Stimulated activated CD8-positive, alpha-beta memory T cell treated with anti-CD3 and anti-CD28 coated beads, Interleukin-4, amount 100 ng/mL, for 24 hours (primary cell): Measurements from ENCODE around the gene GSTT2.
"Not testable (repeated sequence)": the region's sequence is repeated elsewhere in the genome, so short reads cannot be mapped to it uniquely, and the experiment has no call there.

Experiments
- DNase-seq: peaks from one replicate; pipeline ENCODE4 v3.0.0-alpha.2; 2020; ENCODE audit warnings: low read depth

Gene GSTT2

DNA sequence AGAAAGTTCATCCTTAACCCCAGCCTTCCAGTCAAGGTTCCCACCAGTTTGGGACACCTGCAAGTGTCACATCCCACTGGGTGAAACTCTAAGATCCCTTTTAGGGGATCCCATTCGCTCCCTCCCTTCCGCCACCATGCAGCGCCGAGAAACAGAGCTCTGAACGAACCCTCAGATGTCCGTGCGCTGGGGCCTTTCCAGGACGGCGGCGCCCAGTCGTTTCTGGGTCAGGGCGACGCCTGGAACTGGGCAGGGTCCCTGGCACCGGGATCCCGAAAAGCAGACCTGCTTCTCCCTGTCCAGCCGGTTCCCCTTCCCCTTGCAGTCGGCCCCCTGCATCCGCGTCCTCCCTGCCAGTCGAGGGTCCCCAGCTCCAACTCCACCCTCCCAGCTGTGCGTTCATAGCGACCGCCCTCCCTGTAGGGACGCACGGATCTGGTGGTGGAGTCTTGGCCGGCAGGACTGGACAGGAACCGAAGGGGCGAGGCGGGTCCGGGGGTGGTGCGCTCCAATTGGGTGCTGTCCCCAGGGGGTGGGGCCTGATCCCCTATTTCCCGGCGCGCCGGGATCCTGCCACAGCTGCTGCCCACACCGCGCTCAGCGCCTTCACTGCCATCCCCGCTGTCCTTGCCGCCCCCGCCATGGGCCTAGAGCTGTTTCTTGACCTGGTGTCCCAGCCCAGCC lies at the start of gene GSTT2:
GSTT2 (plus strand) TSS at position 578 of the 684 bp plus-strand sequence.
- DNase-seq = not testable (repeated sequence)

DNA sequence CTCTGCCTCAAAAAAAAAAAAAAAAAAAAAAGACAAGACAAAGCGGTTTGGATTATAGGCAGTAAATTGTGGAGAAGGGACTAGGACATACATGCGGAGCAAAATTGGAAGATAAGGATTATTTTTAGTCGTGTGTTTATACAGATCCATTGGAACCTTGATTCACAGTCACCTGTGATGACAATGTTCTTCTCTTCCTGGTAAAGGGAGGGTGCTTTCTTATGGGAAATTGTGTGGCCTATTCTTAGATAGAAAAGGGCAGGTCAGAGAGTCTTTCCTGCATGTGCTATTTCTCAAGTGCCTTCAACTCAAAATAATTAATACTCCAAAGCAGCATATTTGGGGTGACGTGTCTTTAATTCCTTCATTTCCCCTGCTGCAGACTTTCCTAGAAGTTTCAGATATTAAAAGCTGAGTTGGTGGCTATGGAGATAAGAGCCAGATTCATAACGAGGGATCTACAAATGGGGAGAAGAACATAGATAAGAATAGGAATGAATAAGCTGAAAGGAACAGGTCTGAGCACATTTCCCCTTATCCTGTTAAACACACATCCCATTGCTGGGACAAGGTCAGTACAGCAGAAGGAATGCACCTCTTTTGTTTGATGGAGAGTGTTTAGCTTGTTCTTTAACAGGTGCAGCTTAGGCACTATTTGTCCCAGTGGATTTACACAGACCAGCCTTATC lies 41.5 kb upstream of the GSTT2 start:
- no peak for DNase-seq

DNA sequence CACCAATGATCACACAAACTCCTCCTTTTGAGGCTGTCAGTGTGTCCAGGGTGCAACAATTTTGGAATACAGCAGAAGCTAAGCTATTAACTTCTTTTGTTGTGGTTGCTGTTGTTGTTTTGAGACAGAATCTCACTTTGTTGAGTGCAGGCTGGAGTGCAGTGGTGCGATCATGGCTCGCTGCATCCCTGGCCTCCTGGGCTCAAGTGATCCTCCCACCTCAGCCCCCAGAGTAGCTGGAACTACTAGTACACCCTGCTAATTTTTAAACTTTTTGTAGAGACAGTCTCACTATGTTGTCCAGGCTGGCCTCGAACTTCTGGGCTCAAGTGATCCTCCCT lies 40.9 kb upstream of the GSTT2 start:
- no peak for DNase-seq

DNA sequence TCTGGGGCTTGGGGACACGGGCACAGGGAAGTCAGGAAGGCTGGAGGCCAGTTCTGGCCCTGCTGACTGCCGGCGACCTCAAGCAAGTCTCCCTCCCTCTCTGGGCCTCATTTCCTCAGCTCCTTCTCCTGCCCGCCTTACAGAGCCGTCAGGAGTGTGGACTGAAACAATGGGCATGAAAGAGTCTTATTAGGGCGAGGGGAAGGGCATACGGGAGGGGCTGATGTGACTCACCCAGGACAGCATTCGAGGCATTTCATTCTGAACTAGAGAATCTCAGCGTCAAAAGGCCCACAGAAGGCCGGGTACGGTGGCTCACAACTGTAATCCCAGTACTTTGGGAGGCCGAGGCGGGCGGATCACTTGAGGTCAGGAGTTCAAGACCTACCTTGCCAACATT lies 39.8 kb upstream of the GSTT2 start:
- DNase-seq = not testable (repeated sequence)

DNA sequence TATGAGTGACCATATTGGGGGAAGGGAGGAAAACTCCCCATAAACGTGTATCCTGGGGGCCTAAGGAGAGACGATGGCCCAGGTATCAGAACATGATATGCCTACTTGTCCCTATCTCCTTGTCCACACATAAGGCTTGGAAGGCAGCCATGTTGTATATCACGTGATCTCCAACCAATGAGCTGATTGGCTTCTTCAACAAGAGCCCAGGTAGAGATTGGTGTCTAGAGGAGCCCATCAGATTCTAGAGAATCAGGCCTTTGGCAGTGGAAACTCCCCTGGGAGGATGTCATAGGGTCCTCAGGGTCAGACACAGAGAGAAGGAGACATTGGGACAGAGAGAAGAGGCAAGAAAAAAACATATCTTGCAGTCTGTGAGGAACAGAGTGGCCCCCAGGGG lies 32.5 kb upstream of the GSTT2 start:
- DNase-seq = not testable (repeated sequence)

DNA sequence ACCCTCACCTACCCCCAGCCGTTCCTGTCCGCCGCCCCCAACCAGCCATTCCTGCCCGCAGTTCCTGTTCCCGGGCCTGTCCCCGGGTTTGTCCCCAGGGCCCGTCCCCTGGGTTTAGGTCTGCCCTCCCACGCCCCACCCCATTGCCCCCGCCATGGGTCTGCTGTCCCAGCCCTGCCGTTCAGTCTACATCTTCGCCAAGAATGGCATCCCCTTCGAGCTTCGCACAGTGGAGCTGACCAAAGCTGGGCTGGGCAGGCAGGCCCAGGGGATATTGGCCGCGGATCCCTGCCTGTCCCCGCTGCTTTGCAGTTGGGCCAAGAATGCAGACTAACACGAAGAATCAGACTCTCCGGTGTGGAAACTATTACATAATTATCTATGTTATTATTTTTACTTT lies 30.2 kb upstream of the GSTT2 start:
- not testable (repeated sequence) for DNase-seq

DNA sequence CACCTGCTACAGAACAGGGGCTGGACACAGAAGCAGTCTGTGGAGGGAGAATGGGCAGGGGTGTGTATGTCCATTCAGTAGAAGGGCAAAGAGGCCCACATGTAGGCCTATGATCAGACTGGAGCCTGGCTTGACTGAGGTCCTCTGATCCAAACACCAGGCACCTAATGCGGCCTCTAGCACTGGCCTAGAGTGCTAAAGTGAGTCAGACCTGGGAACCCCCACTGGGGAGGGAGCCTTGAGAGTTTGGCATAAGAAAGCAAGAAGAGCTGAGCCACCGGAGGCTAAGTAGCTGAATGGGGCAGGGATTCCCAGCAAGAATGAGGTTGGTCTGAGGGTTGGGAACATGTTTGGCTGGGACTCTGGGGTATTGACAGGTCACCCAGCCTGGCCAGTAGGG lies 28.6 kb upstream of the GSTT2 start:
- not testable (repeated sequence) for DNase-seq

DNA sequence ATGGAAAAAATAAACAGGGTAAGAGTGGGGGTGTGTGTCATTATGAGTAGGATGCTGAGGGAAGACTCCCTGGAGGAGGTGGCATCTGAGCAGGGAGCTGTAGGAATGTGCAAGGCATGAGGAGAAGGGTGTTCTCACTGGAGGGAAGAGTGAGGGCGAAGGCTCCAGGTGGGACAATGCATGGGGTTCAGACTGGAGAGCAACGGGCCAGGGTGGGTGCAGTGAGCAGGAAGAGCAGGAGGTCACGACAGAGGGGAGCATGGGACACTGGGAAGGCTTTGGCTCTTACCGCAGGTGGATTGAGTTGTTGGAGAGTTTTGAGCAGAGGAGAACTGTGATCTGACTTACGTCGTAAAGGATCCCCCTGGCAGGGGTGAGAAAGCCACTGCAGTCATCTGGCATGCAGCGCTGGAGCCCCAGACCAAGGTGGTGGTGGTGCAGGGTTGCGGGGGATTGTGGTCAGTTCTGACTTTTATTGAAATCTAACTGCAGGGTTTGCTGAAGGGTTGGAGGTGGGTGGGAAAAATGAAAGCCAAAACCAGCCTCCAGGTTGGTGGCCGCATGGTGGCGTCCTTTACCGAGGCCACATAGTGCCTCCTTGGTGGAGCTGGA lies 27.0 kb upstream of the GSTT2 start:
- not testable (repeated sequence) for DNase-seq

DNA sequence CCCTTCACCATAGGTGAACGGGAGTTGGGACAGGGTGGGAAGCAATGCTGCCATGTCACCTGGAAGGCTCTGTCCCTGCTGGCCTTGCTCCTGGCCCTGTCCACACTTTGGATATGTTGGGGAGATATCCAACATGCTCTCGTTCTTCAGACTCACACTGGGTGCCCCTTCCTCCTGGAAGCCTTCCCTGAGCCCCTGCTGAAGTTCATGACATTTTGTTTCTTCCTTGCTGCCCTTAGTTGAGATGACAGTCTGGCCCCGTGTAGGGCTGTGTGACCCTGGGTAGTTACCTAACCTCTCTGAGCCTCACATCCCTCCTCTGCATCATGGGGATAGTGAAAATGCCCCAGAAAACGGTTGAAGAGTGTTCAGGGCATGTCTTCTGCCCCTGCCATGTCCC lies 26.4 kb upstream of the GSTT2 start:
- not testable (repeated sequence) for DNase-seq

DNA sequence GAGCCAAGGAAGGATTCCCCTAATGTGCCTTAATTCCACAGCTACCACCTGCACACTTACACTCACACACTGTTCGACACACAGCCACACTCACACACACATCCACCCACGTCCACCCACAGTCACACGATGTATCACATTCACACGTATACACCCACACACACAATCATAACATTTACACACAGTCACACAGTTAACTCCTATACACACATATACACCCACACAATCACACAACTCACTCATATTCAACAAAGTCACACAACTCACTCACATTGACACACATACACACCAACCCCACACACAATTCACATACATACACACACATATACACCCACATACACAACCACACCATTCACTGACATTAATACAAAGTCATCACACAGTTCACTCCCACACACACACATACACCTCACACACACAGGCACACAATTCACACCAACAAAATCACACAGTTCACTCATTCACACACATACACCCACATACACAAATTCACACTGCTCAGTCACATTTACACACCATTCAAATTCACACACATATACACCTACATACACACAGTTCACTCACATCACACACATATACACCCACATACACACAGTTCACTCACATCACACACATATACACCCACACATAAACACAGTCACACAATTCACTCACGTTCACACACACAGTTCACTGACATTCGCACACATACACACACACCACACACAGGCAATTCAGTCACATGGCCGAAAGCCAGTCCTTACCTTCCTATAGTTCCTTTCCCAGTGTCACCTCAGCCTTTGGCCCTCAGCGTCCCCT lies 25.5 kb upstream of the GSTT2 start:
- DNase-seq = not testable (repeated sequence)

DNA sequence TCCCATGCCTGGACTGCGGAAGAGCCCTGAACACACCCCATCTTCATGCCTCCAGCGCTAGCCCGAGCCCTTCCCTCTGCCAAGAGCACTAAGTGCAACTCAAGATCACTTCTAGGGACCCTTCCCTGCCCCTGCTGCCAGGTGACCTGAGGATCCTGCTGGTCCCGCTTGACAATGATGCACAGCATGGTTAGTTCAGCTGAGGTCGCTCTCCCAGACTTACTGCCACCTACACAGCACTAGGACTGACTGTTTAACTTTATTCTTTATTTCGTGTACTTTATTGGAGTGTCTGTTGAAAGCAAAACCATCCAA lies 25.0 kb upstream of the GSTT2 start:
- DNase-seq = not testable (repeated sequence)

DNA sequence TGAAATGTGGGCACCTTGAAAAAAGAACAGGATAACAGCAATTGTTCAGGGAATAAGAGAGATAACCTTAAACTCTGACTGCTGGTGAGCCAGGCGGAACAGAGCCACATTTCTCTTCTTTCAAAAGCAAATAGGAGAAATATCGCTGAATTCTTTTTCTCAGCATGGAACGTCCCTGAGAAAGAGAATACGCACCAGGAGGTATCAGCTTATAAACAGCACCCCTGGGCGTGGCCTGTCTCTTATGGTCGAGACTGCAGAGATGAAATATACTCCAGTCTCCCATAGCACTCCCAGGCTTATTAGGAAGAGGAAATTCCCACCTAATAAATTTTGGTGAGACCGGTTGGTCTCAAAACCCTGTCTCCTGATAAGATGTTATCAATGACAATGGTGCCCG lies 24.0 kb upstream of the GSTT2 start:
- DNase-seq = not testable (repeated sequence)

DNA sequence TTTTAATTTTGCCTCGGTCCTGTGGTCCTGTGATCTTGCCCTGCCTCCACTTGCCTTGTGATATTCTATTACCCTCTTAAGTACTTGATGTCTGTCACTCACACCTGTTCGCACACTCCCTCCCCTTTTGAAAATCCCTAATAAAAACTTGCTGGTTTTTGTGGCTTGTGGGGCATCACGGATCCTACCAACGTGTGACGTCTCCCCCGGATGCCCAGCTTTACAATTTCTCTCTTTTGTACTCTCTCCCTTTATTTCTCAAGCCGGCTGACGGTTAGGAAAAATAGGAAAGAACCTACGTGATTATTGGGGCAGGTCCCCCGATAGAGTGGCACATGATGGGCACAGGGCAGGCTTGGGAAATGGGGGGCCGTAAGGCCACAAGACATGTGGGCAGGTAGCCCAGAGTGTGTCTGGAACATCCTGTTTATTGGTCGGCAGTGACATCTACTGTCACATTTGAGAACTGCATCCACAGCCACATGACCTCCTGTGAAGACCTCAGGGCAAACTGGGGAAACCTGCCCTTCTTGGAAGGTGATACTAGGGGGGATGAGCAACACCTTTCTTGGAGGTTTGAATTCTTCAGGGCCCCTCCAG lies 23.5 kb upstream of the GSTT2 start:
- DNase-seq = peak; percentile 41

DNA sequence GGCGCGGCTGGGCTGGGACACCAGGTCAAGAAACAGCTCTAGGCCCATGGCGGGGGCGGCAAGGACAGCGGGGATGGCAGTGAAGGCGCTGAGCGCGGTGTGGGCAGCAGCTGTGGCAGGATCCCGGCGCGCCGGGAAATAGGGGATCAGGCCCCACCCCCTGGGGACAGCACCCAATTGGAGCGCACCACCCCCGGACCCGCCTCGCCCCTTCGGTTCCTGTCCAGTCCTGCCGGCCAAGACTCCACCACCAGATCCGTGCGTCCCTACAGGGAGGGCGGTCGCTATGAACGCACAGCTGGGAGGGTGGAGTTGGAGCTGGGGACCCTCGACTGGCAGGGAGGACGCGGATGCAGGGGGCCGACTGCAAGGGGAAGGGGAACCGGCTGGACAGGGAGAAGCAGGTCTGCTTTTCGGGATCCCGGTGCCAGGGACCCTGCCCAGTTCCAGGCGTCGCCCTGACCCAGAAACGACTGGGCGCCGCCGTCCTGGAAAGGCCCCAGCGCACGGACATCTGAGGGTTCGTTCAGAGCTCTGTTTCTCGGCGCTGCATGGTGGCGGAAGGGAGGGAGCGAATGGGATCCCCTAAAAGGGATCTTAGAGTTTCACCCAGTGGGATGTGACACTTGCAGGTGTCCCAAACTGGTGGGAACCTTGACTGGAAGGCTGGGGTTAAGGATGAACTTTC lies 18.7 kb upstream of the GSTT2 start, which contains the start of gene GSTT2B:
GSTT2B (minus strand) TSS at position 112 of the 688 bp plus-strand sequence; CDS start at position 48, 64 bp downstream.
- not testable (repeated sequence) for DNase-seq

DNA sequence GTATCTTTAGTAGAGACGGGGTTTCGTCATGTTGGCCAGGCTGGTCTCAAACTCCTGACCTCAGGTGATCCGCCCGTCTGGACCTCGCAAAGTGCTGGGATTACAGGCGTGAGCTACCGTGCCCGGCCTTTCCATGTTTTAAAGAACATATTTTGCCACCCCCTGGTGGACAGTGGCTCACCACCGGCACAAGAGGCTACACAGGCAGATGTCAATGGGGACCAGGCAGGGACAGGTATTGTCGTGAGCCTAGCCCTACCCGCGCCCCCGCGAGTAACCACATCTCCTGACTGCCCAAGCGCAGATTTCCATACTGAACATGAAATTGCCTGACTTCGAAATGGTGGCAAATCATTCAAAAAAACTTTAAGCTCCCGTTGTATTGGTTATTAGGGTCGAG lies 13.8 kb upstream of the GSTT2 start:
- DNase-seq = not testable (repeated sequence)

DNA sequence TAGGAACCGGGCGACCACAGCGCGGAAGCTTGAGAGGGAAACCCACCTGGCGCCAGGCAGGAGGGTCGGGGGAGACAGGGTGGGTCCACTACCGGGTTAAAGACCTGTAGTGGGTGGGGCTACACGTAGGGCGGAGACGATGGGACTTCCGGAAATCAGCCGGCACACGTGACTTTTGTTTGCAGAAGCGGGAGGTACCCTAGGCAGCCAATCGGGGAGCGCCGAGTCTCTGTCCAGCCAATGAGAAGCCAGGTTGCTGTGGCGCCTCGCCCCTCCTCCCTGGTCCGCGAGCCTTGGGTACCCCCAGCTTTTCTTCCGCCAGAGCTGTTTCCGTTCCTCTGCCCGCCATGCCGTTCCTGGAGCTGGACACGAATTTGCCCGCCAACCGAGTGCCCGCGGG lies 13.4 kb upstream of the GSTT2 start, which contains the start of gene DDTL:
DDTL (plus strand) TSS at position 321 of the 400 bp plus-strand sequence; CDS start at position 348, 27 bp downstream.
- DNase-seq = not testable (repeated sequence)

DNA sequence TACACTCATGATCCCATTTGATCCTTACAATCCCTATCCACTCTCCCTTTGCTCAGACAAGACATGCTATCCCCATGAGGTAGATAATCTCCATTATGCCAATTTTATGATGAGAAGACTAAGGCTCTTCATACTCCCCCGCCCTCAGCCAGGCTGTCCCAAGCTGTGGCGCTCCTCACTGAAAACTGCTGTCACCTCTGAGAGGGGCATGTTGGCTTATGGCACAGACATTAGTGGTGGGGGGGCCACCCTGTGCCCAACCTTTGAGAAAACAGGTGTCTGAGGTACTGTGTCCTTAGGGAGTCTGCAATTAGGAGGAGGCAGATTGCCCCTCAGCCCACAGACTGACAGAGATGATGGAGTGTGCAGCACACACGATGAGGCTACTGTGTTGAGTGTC lies 10.9 kb upstream of the GSTT2 start:
- DNase-seq = no peak

DNA sequence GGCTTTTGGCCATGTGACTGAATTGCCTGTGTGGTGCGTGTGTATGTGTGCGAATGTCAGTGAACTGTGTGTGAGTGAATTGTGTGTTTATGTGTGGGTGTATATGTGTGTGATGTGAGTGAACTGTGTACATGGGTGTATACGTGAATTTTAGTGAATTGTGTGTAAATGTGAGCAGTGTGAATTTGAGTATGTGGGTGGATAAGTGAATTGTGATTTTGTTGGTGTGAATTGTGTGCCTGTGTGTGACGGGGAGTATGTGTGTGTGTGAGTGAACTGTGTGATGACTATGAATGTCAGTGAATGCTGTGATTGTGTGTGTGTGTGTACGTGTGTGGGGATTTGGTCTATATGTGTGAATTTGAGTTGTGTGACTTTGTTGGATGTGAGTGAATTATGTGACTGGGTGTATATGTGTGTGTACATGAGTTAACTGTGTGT lies 9.7 kb upstream of the GSTT2 start:
- no peak for DNase-seq

DNA sequence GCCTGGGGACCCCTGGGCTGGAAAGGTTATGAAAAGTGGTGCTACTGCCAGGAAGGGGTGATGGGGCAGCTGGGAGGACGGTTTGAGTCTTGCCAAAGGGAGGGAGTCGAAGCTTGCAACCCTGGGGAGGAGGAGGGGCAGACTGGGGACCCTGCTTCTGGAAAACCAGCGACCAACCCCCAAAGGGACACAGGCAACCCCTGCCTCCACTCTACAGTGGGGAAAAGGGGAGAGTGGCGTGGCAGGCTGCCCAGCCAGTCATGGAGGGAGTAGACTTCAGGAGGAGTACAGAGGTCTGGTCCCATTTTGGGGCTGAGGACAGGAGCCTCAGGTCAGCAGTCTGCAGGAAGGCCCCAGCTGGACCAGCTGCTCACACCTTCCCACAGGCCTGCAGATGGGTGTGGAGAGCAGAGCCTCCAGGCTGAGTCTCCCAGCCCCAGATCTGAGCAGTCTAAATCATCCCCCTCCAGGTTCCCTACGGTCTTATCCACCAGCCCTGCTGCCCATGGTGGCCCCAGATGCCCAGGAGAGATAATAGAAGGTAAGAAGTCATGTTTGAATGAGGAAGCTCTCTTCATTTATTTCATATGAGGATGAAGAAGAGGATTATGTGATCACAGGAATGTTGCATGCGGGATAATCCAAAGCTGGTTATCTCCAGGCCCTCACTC lies 9.0 kb upstream of the GSTT2 start:
- no peak for DNase-seq

DNA sequence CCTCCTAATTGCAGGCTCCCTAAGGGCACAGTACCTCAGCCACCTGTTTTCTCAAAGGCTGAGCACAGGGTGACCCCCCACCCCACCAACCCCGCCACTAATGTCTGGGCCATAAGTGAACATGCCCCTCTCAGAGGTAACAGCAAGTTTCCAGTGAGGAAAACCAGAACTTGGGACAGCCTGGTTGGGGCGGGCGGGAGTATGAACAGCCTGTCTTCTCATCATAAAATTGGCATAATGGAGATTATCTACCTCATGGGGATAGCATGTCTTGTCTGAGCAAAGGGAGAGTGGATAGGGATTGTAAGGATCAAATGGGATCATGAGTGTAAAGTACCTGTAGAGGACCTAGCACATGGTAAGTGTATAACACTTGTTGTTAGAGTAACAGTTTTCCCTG lies 8.0 kb upstream of the GSTT2 start:
- not testable (repeated sequence) for DNase-seq

DNA sequence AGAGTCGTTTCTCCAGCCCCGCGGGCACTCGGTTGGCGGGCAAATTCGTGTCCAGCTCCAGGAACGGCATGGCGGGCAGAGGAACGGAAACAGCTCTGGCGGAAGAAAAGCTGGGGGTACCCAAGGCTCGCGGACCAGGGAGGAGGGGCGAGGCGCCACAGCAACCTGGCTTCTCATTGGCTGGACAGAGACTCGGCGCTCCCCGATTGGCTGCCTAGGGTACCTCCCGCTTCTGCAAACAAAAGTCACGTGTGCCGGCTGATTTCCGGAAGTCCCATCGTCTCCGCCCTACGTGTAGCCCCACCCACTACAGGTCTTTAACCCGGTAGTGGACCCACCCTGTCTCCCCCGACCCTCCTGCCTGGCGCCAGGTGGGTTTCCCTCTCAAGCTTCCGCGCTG lies 5.6 kb upstream of the GSTT2 start, which contains the start of gene DDT:
DDT (minus strand) TSS at position 97 of the 400 bp plus-strand sequence; CDS start at position 70, 27 bp downstream.
- DNase-seq = not testable (repeated sequence)
